Measurements from ENCODE around the gene ZKSCAN5.

DNA sequence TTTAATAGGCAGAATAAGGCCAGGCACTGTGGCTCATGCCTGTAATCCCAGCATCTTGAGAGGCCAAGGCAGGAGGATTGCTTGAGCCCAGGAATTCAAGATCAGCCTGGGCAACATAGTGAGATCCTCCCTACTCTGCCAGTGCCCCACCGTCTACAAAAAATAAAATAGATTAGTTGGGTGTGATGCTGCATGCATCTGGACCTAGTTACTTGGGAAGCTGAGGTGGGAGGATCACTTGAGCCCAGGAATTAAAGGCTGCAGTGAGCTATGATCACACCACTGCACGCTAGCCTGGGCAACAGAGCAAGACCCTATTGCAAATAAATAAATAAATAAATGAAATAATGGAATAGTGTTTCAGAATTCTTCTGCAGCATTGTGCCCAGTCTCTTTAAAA, 31.2 kb downstream of the ZKSCAN5 start:
- TF ChIP-seq, protein P1, sequence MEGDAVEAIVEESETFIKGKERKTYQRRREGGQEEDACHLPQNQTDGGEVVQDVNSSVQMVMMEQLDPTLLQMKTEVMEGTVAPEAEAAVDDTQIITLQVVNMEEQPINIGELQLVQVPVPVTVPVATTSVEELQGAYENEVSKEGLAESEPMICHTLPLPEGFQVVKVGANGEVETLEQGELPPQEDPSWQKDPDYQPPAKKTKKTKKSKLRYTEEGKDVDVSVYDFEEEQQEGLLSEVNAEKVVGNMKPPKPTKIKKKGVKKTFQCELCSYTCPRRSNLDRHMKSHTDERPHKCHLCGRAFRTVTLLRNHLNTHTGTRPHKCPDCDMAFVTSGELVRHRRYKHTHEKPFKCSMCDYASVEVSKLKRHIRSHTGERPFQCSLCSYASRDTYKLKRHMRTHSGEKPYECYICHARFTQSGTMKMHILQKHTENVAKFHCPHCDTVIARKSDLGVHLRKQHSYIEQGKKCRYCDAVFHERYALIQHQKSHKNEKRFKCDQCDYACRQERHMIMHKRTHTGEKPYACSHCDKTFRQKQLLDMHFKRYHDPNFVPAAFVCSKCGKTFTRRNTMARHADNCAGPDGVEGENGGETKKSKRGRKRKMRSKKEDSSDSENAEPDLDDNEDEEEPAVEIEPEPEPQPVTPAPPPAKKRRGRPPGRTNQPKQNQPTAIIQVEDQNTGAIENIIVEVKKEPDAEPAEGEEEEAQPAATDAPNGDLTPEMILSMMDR (IDR thresholded peaks at IDR 0.05), result no peak
- TF ChIP-seq POLR2A (IDR thresholded peaks at IDR 0.05), result no peak
